Mesendoderm (in vitro differentiated cells): Measurements from ENCODE around the gene OPRM1.
A peak's percentile ranks its signal among the peaks of the same experiment; 100 is the strongest.

ENCODE experiments used
- DNase-seq: peaks from one replicate; pipeline ENCODE4 v3.0.0; 2013
- H2AK5ac ChIP-seq: 2 replicates; pipeline ENCODE4 v1.6.1; 2013; ENCODE audit warnings: low read length, inconsistent platforms
- H2BK120ac ChIP-seq: 2 replicates; pipeline ENCODE4 v1.6.1; 2013; ENCODE audit warnings: low read depth, mild to moderate bottlenecking, low read length, moderate library complexity, mixed read lengths
- H2BK15ac ChIP-seq: replicated peaks from 2 replicates; pipeline ENCODE4 v1.6.1; 2013; ENCODE audit warnings: low read depth, mild to moderate bottlenecking, moderate library complexity
- H2BK5ac ChIP-seq: 2 replicates; pipeline ENCODE4 v1.6.1; 2013; ENCODE audit warnings: low read length, inconsistent platforms
- H3K18ac ChIP-seq: 2 replicates; pipeline ENCODE4 v1.6.1; 2013; ENCODE audit warnings: mild to moderate bottlenecking, low read length, mixed read lengths
- H3K23ac ChIP-seq: one replicate; pipeline ENCODE4 v1.6.1; 2013; ENCODE audit warnings: low read length
- H3K27ac ChIP-seq: 2 replicates; pipeline ENCODE4 v1.5.1; 2013; ENCODE audit warnings: low read depth, mild to moderate bottlenecking, inconsistent platforms, low read length, moderate library complexity
- H3K27me3 ChIP-seq: 2 replicates; pipeline ENCODE4 v1.6.1; 2013; ENCODE audit warnings: low read length, control low read depth, mild to moderate bottlenecking, inconsistent platforms; ENCODE audit not compliant: insufficient read depth, poor library complexity
- H3K36me3 ChIP-seq: 2 replicates; pipeline ENCODE4 v1.6.1; 2013; ENCODE audit warnings: low read length, inconsistent platforms; ENCODE audit not compliant: control insufficient read depth, insufficient read depth
- H3K4ac ChIP-seq: one replicate; pipeline ENCODE4 v1.6.1; 2013; ENCODE audit warnings: low read depth, mild to moderate bottlenecking, low read length, moderate library complexity
- H3K4me1 ChIP-seq: 2 replicates; pipeline ENCODE4 v1.6.1; 2013; ENCODE audit warnings: low read depth, low read length, inconsistent platforms; ENCODE audit not compliant: control insufficient read depth
- H3K4me2 ChIP-seq: 2 replicates; pipeline ENCODE4 v1.6.1; 2013; ENCODE audit warnings: low read length
- H3K4me3 ChIP-seq: 2 replicates; pipeline ENCODE4 v1.5.1; 2013; ENCODE audit warnings: mild to moderate bottlenecking, low read length
- H3K56ac ChIP-seq: one replicate; pipeline ENCODE4 v1.6.1; 2013; ENCODE audit warnings: low read length
- H3K79me1 ChIP-seq: 2 replicates; pipeline ENCODE4 v1.6.1; 2013; ENCODE audit warnings: low read length, inconsistent platforms
- H3K79me2 ChIP-seq: 2 replicates; pipeline ENCODE4 v1.6.1; 2013; ENCODE audit warnings: mild to moderate bottlenecking, low read length; ENCODE audit not compliant: control insufficient read depth, insufficient read depth
- H3K9ac ChIP-seq: 2 replicates; pipeline ENCODE4 v1.6.1; 2013; ENCODE audit warnings: low read length, inconsistent platforms
- H4K5ac ChIP-seq: one replicate; pipeline ENCODE4 v1.6.1; 2013; ENCODE audit warnings: low read length
- H4K8ac ChIP-seq: one replicate; pipeline ENCODE4 v1.6.1; 2013; ENCODE audit warnings: low read depth, mild to moderate bottlenecking, control low read depth, low read length, moderate library complexity
- WGBS: extraction: QIAGEN DNeasy Blood & Tissue Kit; methylation state at CpG from one replicate; pipeline ENCODE4 v1.1.7; 2013; ENCODE audit warnings: low lambda C conversion rate, missing lambda C conversion rate; ENCODE audit not compliant: insufficient coverage; ENCODE audit errors: extremely low coverage; 5-methylcytosine and 5-hydroxymethylcytosine counted together

Gene OPRM1

GRCh38 chr6:154213782-154214181, 174.7 kb downstream of the OPRM1 start:
- Histone ChIP-seq H4K5ac (no peak overlapping the region), H2BK5ac (no peak overlapping the region), H3K4me3 (no peak overlapping the region), H3K79me1 (no peaks in the 10 kb centered on the region), H2BK120ac (no peak overlapping the region), H2AK5ac (no peak overlapping the region), H3K18ac (no peak overlapping the region), H2BK15ac (no peak overlapping the region), H3K4me1 (no peaks in the 10 kb centered on the region), H3K36me3 (no peaks in the 10 kb centered on the region), H3K79me2 (no peaks in the 10 kb centered on the region), H3K4me2 (no peak overlapping the region), H4K8ac (no peak overlapping the region), H3K23ac (no peak overlapping the region), H3K27ac (no peak overlapping the region), H3K4ac (no peak overlapping the region), H3K9ac (no peak overlapping the region), H3K56ac (no peak overlapping the region), H3K27me3 (no peaks in the 10 kb centered on the region)
- no peak for DNase-seq
- no CpG with 5 or more reads among the region's 3 CpGs for WGBS

- Histone ChIP-seq H3K36me3 (no peaks in the 10 kb centered on the region), H2BK120ac (no peak overlapping the region), H3K18ac (no peak overlapping the region), H3K4me3 (no peak overlapping the region), H2BK5ac (no peak overlapping the region), H3K4me1 (peaks cover 2% of the 10 kb centered on the region), H3K27ac (no peak overlapping the region), H3K56ac (no peak overlapping the region), H4K8ac (no peak overlapping the region), H2AK5ac (no peak overlapping the region), H3K4ac (no peak overlapping the region), H2BK15ac (no peak overlapping the region), H3K23ac (no peak overlapping the region), H3K79me2 (no peaks in the 10 kb centered on the region), H3K27me3 (no peaks in the 10 kb centered on the region), H3K79me1 (no peaks in the 10 kb centered on the region), H3K9ac (no peak overlapping the region), H4K5ac (no peak overlapping the region), H3K4me2 (no peak overlapping the region)
- WGBS, result no CpG with 5 or more reads among the region's 6 CpGs
- DNase-seq, result no peak
Observed at GRCh38 chr6:154218301-154218700, 179.3 kb downstream of the OPRM1 start.

- Histone ChIP-seq H3K79me2 (no peaks in the 10 kb centered on the region), H2BK5ac (no peak overlapping the region), H3K18ac (no peak overlapping the region), H2BK15ac (no peak overlapping the region), H3K56ac (no peak overlapping the region), H2BK120ac (no peak overlapping the region), H4K8ac (no peak overlapping the region), H3K36me3 (no peaks in the 10 kb centered on the region), H3K27me3 (no peaks in the 10 kb centered on the region), H3K79me1 (no peaks in the 10 kb centered on the region), H3K4ac (no peak overlapping the region), H2AK5ac (no peak overlapping the region), H3K27ac (no peak overlapping the region), H4K5ac (no peak overlapping the region), H3K23ac (no peak overlapping the region), H3K4me1 (peaks cover 2% of the 10 kb centered on the region), H3K9ac (no peak overlapping the region), H3K4me3 (no peak overlapping the region), H3K4me2 (no peak overlapping the region)
- whole genome bisulfite sequencing, result no CpG with 5 or more reads among the region's 6 CpGs
- no peak for DNase-seq
Observed at GRCh38 chr6:154218787-154219186, 179.7 kb downstream of the OPRM1 start.

DNA sequence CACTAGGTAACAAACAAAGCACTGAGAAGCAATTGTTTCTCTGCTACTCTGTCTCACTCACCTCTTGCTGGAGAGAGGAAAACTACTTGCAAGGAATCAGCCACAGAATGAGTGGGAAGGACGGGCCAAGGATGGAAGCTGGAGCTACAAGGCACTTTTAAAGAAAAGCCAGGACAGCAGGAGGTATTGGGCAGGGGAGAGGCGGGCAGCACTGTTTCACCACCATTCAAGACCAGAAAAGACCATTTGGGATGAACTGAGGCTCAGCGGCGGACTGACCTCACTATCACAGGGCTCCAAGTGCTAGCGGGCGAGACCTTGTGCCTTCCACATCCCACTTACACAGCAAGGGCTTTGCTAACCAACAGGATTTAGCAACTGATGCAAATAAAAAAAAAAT, 180.2 kb downstream of the OPRM1 start:
- WGBS, result no CpG with 5 or more reads among the region's 6 CpGs
- H3K27ac ChIP-seq, result no peak overlapping the region

DNA sequence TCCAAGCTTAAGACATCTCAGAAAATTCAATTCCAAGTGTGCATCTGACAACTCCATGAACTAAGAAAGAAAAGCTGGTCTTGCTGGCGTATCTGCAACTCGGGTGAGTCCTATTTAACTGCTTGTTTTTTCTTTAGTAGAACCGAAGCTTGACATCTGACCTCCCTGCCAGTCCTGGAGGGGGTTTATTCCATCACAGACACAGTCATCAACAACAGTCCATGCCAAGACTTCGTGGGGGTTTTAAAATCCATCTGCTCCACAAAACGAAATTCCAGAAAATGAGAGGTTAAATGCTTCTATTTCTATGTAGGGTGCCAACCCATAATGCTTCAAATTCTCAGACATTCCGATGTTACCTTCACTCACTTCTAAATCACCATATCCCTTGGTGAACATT, 183.7 kb downstream of the OPRM1 start:
- H3K9ac ChIP-seq, result no peak overlapping the region
- no peak overlapping the region for H4K5ac ChIP-seq
- no peak overlapping the region for H3K4me2 ChIP-seq
- no peak overlapping the region for H2AK5ac ChIP-seq
- H3K56ac ChIP-seq, result no peak overlapping the region
- no peak overlapping the region for H3K27ac ChIP-seq
- H3K23ac ChIP-seq, result no peak overlapping the region
- no peaks in the 10 kb centered on the region for H3K27me3 ChIP-seq
- H3K36me3 ChIP-seq, result no peaks in the 10 kb centered on the region
- no peak overlapping the region for H2BK120ac ChIP-seq
- H3K79me1 ChIP-seq, result no peaks in the 10 kb centered on the region
- no peak for DNase-seq
- H3K4me1 ChIP-seq, result peaks cover 2% of the 10 kb centered on the region
- no peak overlapping the region for H4K8ac ChIP-seq
- H3K79me2 ChIP-seq, result no peaks in the 10 kb centered on the region
- H3K18ac ChIP-seq, result no peak overlapping the region
- H3K4ac ChIP-seq, result no peak overlapping the region
- no peak overlapping the region for H2BK15ac ChIP-seq
- H2BK5ac ChIP-seq, result no peak overlapping the region
- no CpG with 5 or more reads among the region's 6 CpGs for WGBS
- H3K4me3 ChIP-seq, result no peak overlapping the region

More for the DNA sequence above, 180.2 kb downstream of the OPRM1 start:
- Histone ChIP-seq H3K27me3 (no peaks in the 10 kb centered on the region), H3K4me3 (no peak overlapping the region), H2BK15ac (no peak overlapping the region), H4K8ac (no peak overlapping the region), H2AK5ac (no peak overlapping the region), H3K79me2 (no peaks in the 10 kb centered on the region), H3K23ac (no peak overlapping the region), H3K56ac (no peak overlapping the region), H3K79me1 (no peaks in the 10 kb centered on the region), H3K4me1 (peaks cover 2% of the 10 kb centered on the region), H3K4ac (no peak overlapping the region), H2BK5ac (no peak overlapping the region), H3K4me2 (no peak overlapping the region), H3K9ac (no peak overlapping the region), H3K18ac (no peak overlapping the region), H2BK120ac (no peak overlapping the region), H4K5ac (no peak overlapping the region), H3K36me3 (no peaks in the 10 kb centered on the region)
- DNase-seq, result peak; percentile 33

DNA sequence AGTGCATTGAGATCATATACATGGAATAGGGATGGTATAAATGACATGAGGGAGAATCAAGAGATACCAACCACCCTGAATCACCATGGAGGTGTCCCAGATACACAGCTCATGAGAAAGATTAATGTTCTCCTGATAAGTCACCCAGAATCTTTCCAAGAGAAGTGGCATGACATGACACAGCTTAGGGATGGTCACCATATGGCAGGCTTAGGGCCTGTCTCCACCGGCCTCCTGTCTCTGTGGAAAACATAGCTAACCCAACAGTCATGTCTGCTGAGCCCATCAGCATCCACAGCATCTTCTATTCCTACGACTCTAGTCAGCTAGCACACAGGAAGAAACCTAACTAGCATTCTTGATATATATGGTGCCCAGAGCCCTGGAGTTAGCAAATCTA, 184.3 kb downstream of the OPRM1 start:
- no peak overlapping the region for H3K4ac ChIP-seq
- no peak for DNase-seq
- no peak overlapping the region for H2BK15ac ChIP-seq
- no peak overlapping the region for H3K56ac ChIP-seq
- H3K36me3 ChIP-seq, result no peaks in the 10 kb centered on the region
- no peak overlapping the region for H3K27ac ChIP-seq
- H2BK120ac ChIP-seq, result no peak overlapping the region
- no peak overlapping the region for H4K8ac ChIP-seq
- no peaks in the 10 kb centered on the region for H3K27me3 ChIP-seq
- H4K5ac ChIP-seq, result no peak overlapping the region
- no peak overlapping the region for H3K4me3 ChIP-seq
- no peak overlapping the region for H3K18ac ChIP-seq
- H3K9ac ChIP-seq, result no peak overlapping the region
- H3K23ac ChIP-seq, result no peak overlapping the region
- no peaks in the 10 kb centered on the region for H3K79me2 ChIP-seq
- H2AK5ac ChIP-seq, result no peak overlapping the region
- H3K4me2 ChIP-seq, result no peak overlapping the region
- WGBS, result no CpG with 5 or more reads among the region's 2 CpGs
- H3K79me1 ChIP-seq, result no peaks in the 10 kb centered on the region
- no peak overlapping the region for H2BK5ac ChIP-seq
- peaks cover 2% of the 10 kb centered on the region for H3K4me1 ChIP-seq
